Ramos (cell line): ENCODE measurements around the gene CASQ1.

Experiments
- in situ Hi-C: fragments of 300-500 bp; cut with MboI; formaldehyde crosslinking; loops from one replicate; pipeline ENCODE4 v1.14.3; 2022; ENCODE audit warnings: low sequenced_read_pairs; ENCODE audit not compliant: unreplicated experiment

CASQ1 gene

GRCh38 chr1:160200786-160201185 lies 10.4 kb downstream of the CASQ1 start:
- in situ Hi-C loops: no loop called here

GRCh38 chr1:160204526-160205241 lies 14.3 kb downstream of the CASQ1 start:
- in situ Hi-C loops: no loop called here

GRCh38 chr1:160205242-160206035 lies 15.1 kb downstream of the CASQ1 start, which contains the start of gene PEA15:
Gene PEA15, plus strand, starts transcription at chr1:160205384. Its CDS starts 6,161 bp downstream, at chr1:160211545.
- in situ Hi-C loops: no loop called here

GRCh38 chr1:160206036-160206389 lies 15.6 kb downstream of the CASQ1 start:
- in situ Hi-C loops: no loop called here

- in situ Hi-C loops: no loop called here
Measured at GRCh38 chr1:160206421-160207117, 16.2 kb downstream of the CASQ1 start.

- in situ Hi-C loops: no loop called here
Measured at GRCh38 chr1:160207118-160207650, 16.8 kb downstream of the CASQ1 start.

- in situ Hi-C loops: no loop called here
Measured at GRCh38 chr1:160207771-160208556, 17.6 kb downstream of the CASQ1 start.

- in situ Hi-C loops: no loop called here
Measured at GRCh38 chr1:160208557-160209320, 18.4 kb downstream of the CASQ1 start.

- in situ Hi-C loops: no loop called here
Measured at GRCh38 chr1:160209321-160210046, 19.1 kb downstream of the CASQ1 start.

- in situ Hi-C loops: no loop called here
Measured at GRCh38 chr1:160210561-160210960, 20.2 kb downstream of the CASQ1 start.

GRCh38 chr1:160211046-160211790 lies 20.8 kb downstream of the CASQ1 start:
- in situ Hi-C loops: no loop called here

- in situ Hi-C loops: no loop called here
Measured at GRCh38 chr1:160214481-160215140, 24.2 kb downstream of the CASQ1 start.

GRCh38 chr1:160216301-160216700 lies 25.9 kb downstream of the CASQ1 start:
- in situ Hi-C loops: no loop called here

GRCh38 chr1:160217481-160218051 lies 27.2 kb downstream of the CASQ1 start:
- in situ Hi-C loops: no loop called here

- in situ Hi-C loops: no loop called here
Measured at GRCh38 chr1:160219062-160219929, 28.9 kb downstream of the CASQ1 start.

- in situ Hi-C loops: no loop called here
Measured at GRCh38 chr1:160220301-160220700, 29.9 kb downstream of the CASQ1 start.
